Endodermal cell (in vitro differentiated cells): ENCODE measurements around the gene NINL. TPM values are rescaled to one million over a fixed set of nuclear protein-coding genes. Genes with fewer than 3 reads are reported as not detected.
A peak's percentile ranks its signal among the peaks of the same experiment; 100 is the strongest.

ENCODE experiments used
- DNase-seq: peaks from one replicate; pipeline ENCODE4 v3.0.0-alpha.2; 2017
- H3K27ac ChIP-seq: 2 replicates; pipeline ENCODE4 v1.5.1; 2013; ENCODE audit warnings: mild to moderate bottlenecking, low read depth, low read length, moderate library complexity
- H3K27me3 ChIP-seq: 2 replicates; pipeline ENCODE4 v1.6.1; 2013; ENCODE audit warnings: mild to moderate bottlenecking, low read length, moderate library complexity; ENCODE audit not compliant: insufficient read depth, control insufficient read depth, poor library complexity, severe bottlenecking
- H3K36me3 ChIP-seq: 2 replicates; pipeline ENCODE4 v1.7.0; 2013; ENCODE audit warnings: mild to moderate bottlenecking, low read length, moderate library complexity; ENCODE audit not compliant: control insufficient read depth, insufficient read depth
- H3K4me1 ChIP-seq: one replicate; pipeline ENCODE4 v1.7.0; 2013; ENCODE audit warnings: low read length; ENCODE audit not compliant: control insufficient read depth, insufficient read depth
- H3K4me3 ChIP-seq: 2 replicates; pipeline ENCODE4 v1.5.1; 2013; ENCODE audit warnings: mild to moderate bottlenecking, low read length, moderate library complexity
- H3K9ac ChIP-seq: 2 replicates; pipeline ENCODE4 v1.6.1; 2013; ENCODE audit warnings: mild to moderate bottlenecking, low read length, moderate library complexity; ENCODE audit not compliant: poor library complexity, severe bottlenecking; ENCODE audit errors: extremely low read depth
- H3K9me3 ChIP-seq: 2 replicates; pipeline ENCODE4 v1.6.1; 2013; ENCODE audit warnings: mild to moderate bottlenecking, low read length, moderate library complexity; ENCODE audit not compliant: control insufficient read depth
- H3K27ac Mint-ChIP-seq: 2 replicates; pipeline ENCODE4 v1.8.0; 2020; ENCODE audit warnings: mixed read lengths
- H3K27me3 Mint-ChIP-seq: 2 replicates; pipeline ENCODE4 v1.8.0; 2021; ENCODE audit warnings: mild to moderate bottlenecking, mixed read lengths; ENCODE audit not compliant: insufficient read depth
- H3K36me3 Mint-ChIP-seq: 2 replicates; pipeline ENCODE4 v1.8.0; 2020; ENCODE audit warnings: low read depth, mixed read lengths
- H3K4me1 Mint-ChIP-seq: 2 replicates; pipeline ENCODE4 v1.8.0; 2020; ENCODE audit warnings: mixed read lengths
- H3K4me3 Mint-ChIP-seq: 2 replicates; pipeline ENCODE4 v1.8.0; 2020; ENCODE audit warnings: mild to moderate bottlenecking, moderate library complexity, mixed read lengths
- H3K9me3 Mint-ChIP-seq: 2 replicates; pipeline ENCODE4 v1.8.0; 2020; ENCODE audit warnings: mild to moderate bottlenecking, mixed read lengths
- CTCF ChIP-seq: fragments of 200-600 bp; sonication (generic); conservative IDR thresholded peaks from 2 replicates; pipeline ENCODE4 v1.5.0; 2021; ENCODE audit warnings: antibody characterized with exemption, mild to moderate bottlenecking
- WGBS, 2 experiments: methylation state at CpG; one replicate each; pipeline versions ENCODE4 v1.1.5 to v1.1.7; 2013; ENCODE audit warnings: missing lambda C conversion rate in 2 of 2, mixed read lengths in 1 of 2; ENCODE audit not compliant: insufficient coverage in 1 of 2, insufficient read length in 1 of 2; 5-methylcytosine and 5-hydroxymethylcytosine counted together
- total RNA-seq, 2 donors: library from RNA; stranded (reverse); fragmentation: NEBNext Ultra II Directional in 1 of 2; extraction: Animal tissue kit (Norgen Biotek cat#: 25700) in 1 of 2; gene quantifications; 2 replicates in 1 of 2; 3 replicates in 1 of 2; pipeline ENCODE4 v1.2.1, GENCODE V29; 2021

The NINL gene
- total RNA-seq, 2 donors from 2014 or later, result 78.5 to 101 TPM

- TF ChIP-seq CTCF, result no peak
- H3K4me1 Mint-ChIP-seq, result peaks cover 25% of the 10 kb centered on the region
- peaks cover 32% of the 10 kb centered on the region for H3K9me3 Mint-ChIP-seq
- Histone ChIP-seq H3K36me3 (peaks cover 35% of the 10 kb centered on the region), H3K9me3 (peaks cover 22% of the 10 kb centered on the region), H3K4me3 (no peak overlapping the region), H3K27me3 (no peaks in the 10 kb centered on the region), H3K27ac (no peak overlapping the region), H3K4me1 (peaks cover 10% of the 10 kb centered on the region), H3K9ac (no peak overlapping the region)
- peaks cover 53% of the 10 kb centered on the region for H3K36me3 Mint-ChIP-seq
- no peak for DNase-seq
- peak overlapping the region; percentile 12 for H3K27ac Mint-ChIP-seq
- no peaks in the 10 kb centered on the region for H3K27me3 Mint-ChIP-seq
- WGBS, 2 experiments, result 80 to 84% methylated on average over 1 to 4 of the region's 4 CpGs
- H3K4me3 Mint-ChIP-seq, result no peak overlapping the region
Observed at GRCh38 chr20:25533920-25534700, 51.2 kb downstream of the NINL start.

- Mint-ChIP-seq H3K27ac (peak overlapping the region; percentile 74), H3K4me3 (no peak overlapping the region), H3K36me3 (peaks cover 53% of the 10 kb centered on the region), H3K9me3 (peaks cover 32% of the 10 kb centered on the region), H3K27me3 (no peaks in the 10 kb centered on the region), H3K4me1 (peaks cover 25% of the 10 kb centered on the region)
- 94 to 96% methylated on average over 11 of the region's 11 CpGs for WGBS, 2 experiments
- DNase-seq, result no peak
- TF ChIP-seq CTCF, result no peak
- H3K4me1 ChIP-seq, result peaks cover 10% of the 10 kb centered on the region
- H3K27ac ChIP-seq, result peak overlapping the region; percentile 42
- H3K27me3 ChIP-seq, result no peaks in the 10 kb centered on the region
- H3K9ac ChIP-seq, result no peak overlapping the region
- H3K9me3 ChIP-seq, result peaks cover 22% of the 10 kb centered on the region
- H3K36me3 ChIP-seq, result peaks cover 32% of the 10 kb centered on the region
- peak overlapping the region; percentile 45 for H3K4me3 ChIP-seq
Observed at GRCh38 chr20:25532971-25533391, 52.4 kb downstream of the NINL start.

GRCh38 chr20:25532015-25532751 is 53.1 kb downstream of the NINL start:
- DNase-seq, result peak; percentile 70
- no peaks in the 10 kb centered on the region for H3K27me3 ChIP-seq
- peaks cover 10% of the 10 kb centered on the region for H3K4me1 ChIP-seq
- Mint-ChIP-seq H3K4me1 (peaks cover 25% of the 10 kb centered on the region), H3K36me3 (peaks cover 45% of the 10 kb centered on the region), H3K9me3 (peaks cover 32% of the 10 kb centered on the region), H3K4me3 (no peak overlapping the region), H3K27me3 (no peaks in the 10 kb centered on the region), H3K27ac (peak overlapping the region; percentile 74)
- peaks cover 30% of the 10 kb centered on the region for H3K36me3 ChIP-seq
- peaks cover 22% of the 10 kb centered on the region for H3K9me3 ChIP-seq
- TF ChIP-seq CTCF, result peak; percentile 47
- H3K27ac ChIP-seq, result peak overlapping the region; percentile 76
- 84 to 89% methylated on average over 5 to 12 of the region's 12 CpGs for WGBS, 2 experiments
- no peak overlapping the region for H3K9ac ChIP-seq
- H3K4me3 ChIP-seq, result peak overlapping the region; percentile 45
